C4-2B (cell line): ENCODE measurements around the gene MDH2.
"Not testable (repeated sequence)": the region's sequence is repeated elsewhere in the genome, so short reads cannot be mapped to it uniquely, and the experiment has no call there.

Experiments
- H3K27ac ChIP-seq: fragments of 450-650 bp; 2 replicates; pipeline ENCODE4 v1.5.1; 2017
- CTCF ChIP-seq: fragments of 450-650 bp; conservative IDR thresholded peaks from 2 replicates; pipeline ENCODE4 v1.5.1; 2017; ENCODE audit warnings: mild to moderate bottlenecking
- ZFX ChIP-seq: fragments of 450-650 bp; IDR thresholded peaks from 2 replicates; pipeline ENCODE4 v1.6.1; 2017

Gene MDH2

GRCh38 chr7:76074972-76075370 is 27.1 kb downstream of the MDH2 start:
- H3K27ac ChIP-seq, result no peak overlapping the region
- TF ChIP-seq ZFX (no peak), CTCF (no peak)

- no peak for TF ChIP-seq ZFX
- TF ChIP-seq CTCF, result no peak
- H3K27ac ChIP-seq, result peak overlapping the region; percentile 48
Observed at GRCh38 chr7:76076995-76077394, 29.1 kb downstream of the MDH2 start.

- peak overlapping the region; percentile 61 for H3K27ac ChIP-seq
- TF ChIP-seq ZFX (no peak), CTCF (no peak)
Observed at GRCh38 chr7:76077435-76077834, 29.5 kb downstream of the MDH2 start.

- TF ChIP-seq ZFX (no peak), CTCF (no peak)
- no peak overlapping the region for H3K27ac ChIP-seq
Observed at GRCh38 chr7:76080204-76080603, 32.3 kb downstream of the MDH2 start.

GRCh38 chr7:76084115-76084514 is 36.2 kb downstream of the MDH2 start:
- not testable (repeated sequence) for H3K27ac ChIP-seq

GRCh38 chr7:76086070-76086469 is 38.2 kb downstream of the MDH2 start:
- no peak for TF ChIP-seq ZFX
- no peak for TF ChIP-seq CTCF
- no peak overlapping the region for H3K27ac ChIP-seq

GRCh38 chr7:76087362-76087791 is 39.5 kb downstream of the MDH2 start:
- H3K27ac ChIP-seq, result not testable (repeated sequence)

GRCh38 chr7:76089865-76090475 is 42.1 kb downstream of the MDH2 start:
- H3K27ac ChIP-seq, result peak overlapping the region; percentile 80
- TF ChIP-seq ZFX (no peak), CTCF (no peak)
